Upper lobe of left lung (tissue), 6 donors: ENCODE results near the gene SUSD3. TPM values are rescaled to one million over a fixed set of nuclear protein-coding genes. Genes with fewer than 3 reads are reported as not detected.

Experiments
- ATAC-seq, 2 donors: fragments of 200-7000 bp; cut with Tn5 transposase; one replicate each; pipeline ENCODE4 v1.9.1; 2022; ENCODE audit warnings: mild to moderate bottlenecking in 2 of 2, moderate library complexity in 2 of 2; ENCODE audit not compliant: low FRiP score in 2 of 2
- DNase-seq, 2 donors: peaks; one replicate each; pipeline ENCODE4 v3.0.0-alpha.2; 2019 to 2020
- H3K27ac ChIP-seq, 4 donors: fragments of 200-600 bp; sonication (generic); one replicate each; pipeline ENCODE4 v1.5.1; 2016 to 2019
- H3K27me3 ChIP-seq, 4 donors: fragments of 200-600 bp; sonication (generic); one replicate each; pipeline ENCODE4 v1.5.1; 2017 to 2019
- H3K36me3 ChIP-seq, 4 donors: fragments of 200-600 bp; sonication (generic); one replicate each; pipeline ENCODE4 v1.5.1; 2016 to 2019
- H3K4me1 ChIP-seq, 4 donors: fragments of 200-600 bp; sonication (generic); one replicate each; pipeline ENCODE4 v1.5.1; 2018 to 2019
- H3K4me3 ChIP-seq, 4 donors: fragments of 200-600 bp; sonication (generic); one replicate each; pipeline ENCODE4 v1.5.1; 2017 to 2019; ENCODE audit warnings: mild to moderate bottlenecking in 2 of 4, moderate library complexity in 1 of 4
- H3K9me3 ChIP-seq, 4 donors: fragments of 200-600 bp; sonication (generic); one replicate each; pipeline ENCODE4 v1.5.1; 2018 to 2019
- CTCF ChIP-seq, 6 experiments: fragments of 450-650 bp in 4 of 6; fragments of 200-600 bp in 2 of 6; sonication (generic) in 2 of 6; IDR thresholded peaks; one replicate each; pipeline ENCODE4 v1.5.1; 2016 to 2019; ENCODE audit warnings: antibody characterized with exemption in 6 of 6
- EP300 ChIP-seq, 4 donors: sonication (generic); formaldehyde crosslinking; IDR thresholded peaks; one replicate each; pipeline ENCODE4 v1.5.1; 2017; ENCODE audit warnings: antibody characterized with exemption in 4 of 4, control low read depth in 2 of 4
- POLR2A ChIP-seq, 4 donors: fragments of 450-650 bp; IDR thresholded peaks; one replicate each; pipeline ENCODE4 v1.5.1; 2016 to 2017; ENCODE audit warnings: antibody characterized with exemption in 4 of 4, mild to moderate bottlenecking in 2 of 4
- POLR2AphosphoS5 ChIP-seq, 2 donors: sonication (generic); formaldehyde crosslinking; IDR thresholded peaks; one replicate each; pipeline ENCODE4 v1.5.1; 2017; ENCODE audit warnings: antibody characterized with exemption in 2 of 2
- WGBS, 2 donors: methylation state at CpG; one replicate each; pipeline ENCODE4 v1.1.5; 2017 to 2018; 5-methylcytosine and 5-hydroxymethylcytosine counted together
- total RNA-seq, 6 donors: library from RNA; depleted of rRNA in 4 of 6; stranded (reverse); fragments of >200 nt in 4 of 6; gene quantifications; one replicate each; pipeline versions ENCODE4 v1.1.0 to v1.2.1, GENCODE V29; 2016 to 2021
- donor health status: DM: no; HTN: no; CAD: no; lungs with moderate emphysema.
- donor health status: DM: no; HTN: yes; CAD: no; lungs with severe emphysema.

SUSD3 gene
- total RNA-seq, 6 donors from 2014 or later = 3.9 to 17.8 (median 5.2) TPM

GRCh38 chr9:93020151-93020550 is 38.4 kb upstream of the SUSD3 start:
- no peak for TF ChIP-seq POLR2A (IDR thresholded peaks at IDR 0.05)
- no peak for TF ChIP-seq CTCF (IDR thresholded peaks at IDR 0.05)
- TF ChIP-seq POLR2AphosphoS5 (IDR thresholded peaks at IDR 0.05) = no peak
- TF ChIP-seq EP300 (IDR thresholded peaks at IDR 0.05) = no peak
- Histone ChIP-seq H3K27me3 (no peaks in the 10 kb centered on the region), H3K27ac (no peak overlapping the region), H3K36me3 (peaks cover 0 to 60% (median 39%) of the 10 kb centered on the region in 4 donors), H3K4me1 (no peaks in the 10 kb centered on the region), H3K9me3 (no peaks in the 10 kb centered on the region), H3K4me3 (no peak overlapping the region)
- WGBS, 2 donors = 96 to 97% methylated on average over 11 of the region's 11 CpGs
- ATAC-seq (no peak), DNase-seq (peak in 1 of 2 donors; percentile 14)

- no peak overlapping the region for H3K27ac ChIP-seq
- H3K9me3 ChIP-seq = no peaks in the 10 kb centered on the region
- WGBS, 2 donors = 79 to 82% methylated on average over 22 to 27 of the region's 27 CpGs
- no peaks in the 10 kb centered on the region for H3K27me3 ChIP-seq
- DNase-seq (peak in 1 of 2 donors; percentile 15), ATAC-seq (no peak)
- no peaks in the 10 kb centered on the region for H3K4me1 ChIP-seq
- H3K36me3 ChIP-seq = peaks cover 0 to 54% (median 36%) of the 10 kb centered on the region in 4 donors
- H3K4me3 ChIP-seq = no peak overlapping the region
- TF ChIP-seq EP300 (IDR thresholded peaks at IDR 0.05) (no peak), CTCF (IDR thresholded peaks at IDR 0.05) (no peak), POLR2AphosphoS5 (IDR thresholded peaks at IDR 0.05) (no peak), POLR2A (IDR thresholded peaks at IDR 0.05) (no peak)
Measured at GRCh38 chr9:93020771-93021670, 37.5 kb upstream of the SUSD3 start.

GRCh38 chr9:93022066-93022465 is 36.4 kb upstream of the SUSD3 start:
- WGBS, 2 donors = 90 to 100% methylated on average over 7 to 9 of the region's 9 CpGs
- H3K4me1 ChIP-seq = no peaks in the 10 kb centered on the region
- H3K36me3 ChIP-seq = peaks cover 0 to 53% (median 38%) of the 10 kb centered on the region in 4 donors
- no peak for TF ChIP-seq POLR2AphosphoS5 (IDR thresholded peaks at IDR 0.05)
- no peak for TF ChIP-seq CTCF (IDR thresholded peaks at IDR 0.05)
- TF ChIP-seq POLR2A (IDR thresholded peaks at IDR 0.05) = no peak
- TF ChIP-seq EP300 (IDR thresholded peaks at IDR 0.05) = no peak
- DNase-seq = no peak
- no peak overlapping the region for H3K27ac ChIP-seq
- no peak for ATAC-seq
- no peaks in the 10 kb centered on the region for H3K27me3 ChIP-seq
- H3K4me3 ChIP-seq = no peak overlapping the region
- H3K9me3 ChIP-seq = no peaks in the 10 kb centered on the region

GRCh38 chr9:93022721-93023520 is 35.6 kb upstream of the SUSD3 start:
- WGBS, 2 donors = 88 to 91% methylated on average over 18 to 21 of the region's 23 CpGs
- no peak for ATAC-seq
- no peak for TF ChIP-seq EP300 (IDR thresholded peaks at IDR 0.05)
- TF ChIP-seq POLR2A (IDR thresholded peaks at IDR 0.05) = no peak
- no peak for TF ChIP-seq CTCF (IDR thresholded peaks at IDR 0.05)
- no peak for TF ChIP-seq POLR2AphosphoS5 (IDR thresholded peaks at IDR 0.05)
- peaks cover 2% of the 10 kb centered on the region in 4 donors for H3K4me1 ChIP-seq
- H3K4me3 ChIP-seq = no peak overlapping the region
- H3K36me3 ChIP-seq = peaks cover 0 to 47% (median 35%) of the 10 kb centered on the region in 4 donors
- H3K27me3 ChIP-seq = no peaks in the 10 kb centered on the region
- no peak overlapping the region for H3K27ac ChIP-seq
- no peaks in the 10 kb centered on the region for H3K9me3 ChIP-seq
- DNase-seq = no peak
